Fibroblast of peridontal ligament (primary cell): ENCODE data around the gene SLC16A2.
"Not testable (repeated sequence)": the region's sequence is repeated elsewhere in the genome, so short reads cannot be mapped to it uniquely, and the experiment has no call there.

Experiments used
- DNase-seq: peaks from one replicate; pipeline ENCODE4 v3.0.0-alpha.2; 2010; ENCODE audit errors: extremely low read depth

The SLC16A2 gene

GRCh38 chrX:74446876-74447275, 25.6 kb downstream of the SLC16A2 start:
- no peak for DNase-seq

GRCh38 chrX:74448669-74449068, 27.4 kb downstream of the SLC16A2 start:
- DNase-seq: no peak

- no peak for DNase-seq
Measured at GRCh38 chrX:74449322-74449936, 28.1 kb downstream of the SLC16A2 start.

GRCh38 chrX:74449937-74450330, 28.6 kb downstream of the SLC16A2 start:
- peak; percentile 17 for DNase-seq

- peak; percentile 92 for DNase-seq
Measured at GRCh38 chrX:74450803-74451449, 29.6 kb downstream of the SLC16A2 start.

DNA sequence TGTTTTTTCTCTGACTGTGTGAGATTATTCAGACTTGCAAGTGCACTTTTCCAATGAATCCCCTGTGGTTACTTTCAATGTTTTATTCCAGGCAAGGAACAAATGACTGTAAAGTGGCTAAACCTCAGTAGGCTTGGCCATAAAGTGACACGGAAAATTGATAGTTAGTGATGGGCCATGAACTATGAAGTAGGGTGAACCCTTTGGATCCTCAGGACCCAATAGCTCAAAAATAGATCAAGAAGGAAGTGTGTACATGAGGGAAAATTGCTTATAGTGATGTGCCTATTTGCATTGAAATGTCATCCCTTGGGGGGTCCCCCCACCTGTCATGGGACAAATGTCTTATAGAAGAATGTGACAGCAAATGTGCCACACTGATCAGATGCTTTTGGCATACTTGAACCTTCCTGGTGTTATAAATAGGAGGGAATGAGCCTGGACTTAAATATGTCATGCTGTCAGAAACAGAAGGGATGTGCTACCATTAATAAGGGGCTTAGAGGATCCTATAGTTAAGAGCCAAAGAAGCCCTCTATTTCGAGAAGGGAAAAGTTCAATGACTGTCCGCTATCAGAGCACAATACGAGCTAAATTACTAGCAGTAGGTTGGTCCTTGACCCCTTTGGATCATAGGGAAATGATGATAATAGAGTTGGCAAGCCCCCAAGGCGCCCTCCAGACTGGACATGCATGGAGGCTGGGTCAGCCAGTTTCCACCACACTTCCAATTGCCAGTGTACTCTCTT, 30.3 kb downstream of the SLC16A2 start:
- DNase-seq: no peak

GRCh38 chrX:74452199-74452481, 30.8 kb downstream of the SLC16A2 start:
- no peak for DNase-seq

DNA sequence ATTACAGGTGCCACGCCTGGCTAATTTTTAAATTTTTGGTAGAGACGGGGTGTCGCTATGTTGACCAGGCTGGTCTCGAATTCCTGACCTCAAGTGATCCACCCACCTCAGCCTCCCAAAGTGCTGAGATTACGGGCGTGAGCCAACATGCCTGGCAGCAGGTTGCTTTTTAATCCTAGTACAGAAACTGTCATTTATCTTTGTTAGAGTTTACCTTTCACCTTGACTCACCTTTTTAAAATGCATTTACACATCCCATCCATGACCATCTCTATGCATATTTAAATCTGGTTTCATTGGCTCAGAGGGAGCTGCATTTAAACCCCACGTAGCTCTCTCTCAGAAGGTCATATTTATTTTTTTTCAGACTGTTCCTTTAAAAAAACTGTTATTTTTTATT, 31.9 kb downstream of the SLC16A2 start:
- no peak for DNase-seq

DNA sequence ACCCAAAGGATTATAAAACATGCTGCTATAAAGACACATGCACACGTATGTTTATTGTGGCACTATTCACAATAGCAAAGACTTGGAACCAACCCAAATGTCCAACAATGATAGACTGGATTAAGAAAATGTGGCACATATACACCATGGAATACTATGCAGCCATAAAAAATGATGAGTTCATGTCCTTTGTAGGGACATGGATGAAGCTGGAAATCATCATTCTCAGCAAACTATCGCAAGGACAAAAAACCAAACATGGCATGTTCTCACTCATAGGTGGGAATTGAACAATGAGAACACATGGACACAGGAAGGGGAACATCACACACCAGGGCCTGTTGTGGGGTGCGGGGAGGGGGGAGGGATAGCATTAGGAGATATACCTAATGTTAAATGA, 32.9 kb downstream of the SLC16A2 start:
- not testable (repeated sequence) for DNase-seq

- peak; percentile 77 for DNase-seq
Measured at GRCh38 chrX:74458736-74459135, 37.4 kb downstream of the SLC16A2 start.

- no peak for DNase-seq
Measured at GRCh38 chrX:74461384-74461783, 40.1 kb downstream of the SLC16A2 start.

DNA sequence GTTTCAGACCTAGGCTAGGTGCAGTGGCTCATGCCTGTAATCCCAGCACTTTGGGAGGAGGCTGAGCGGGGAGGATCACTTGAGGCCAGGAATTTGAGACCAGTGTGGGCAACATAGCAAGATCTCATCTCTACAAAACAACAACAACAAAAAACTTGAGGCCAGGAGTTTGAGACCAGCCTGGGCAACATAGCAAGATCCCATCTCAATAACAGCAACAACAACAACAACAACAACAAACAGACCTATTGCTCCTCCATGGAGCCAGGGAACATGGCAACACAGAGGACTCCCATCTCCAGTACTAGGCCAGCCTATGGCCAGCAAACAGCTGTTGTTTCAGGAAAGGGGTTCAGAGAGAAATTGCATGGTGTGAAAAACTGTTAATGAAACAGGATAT, 43.4 kb downstream of the SLC16A2 start:
- DNase-seq: no peak

DNA sequence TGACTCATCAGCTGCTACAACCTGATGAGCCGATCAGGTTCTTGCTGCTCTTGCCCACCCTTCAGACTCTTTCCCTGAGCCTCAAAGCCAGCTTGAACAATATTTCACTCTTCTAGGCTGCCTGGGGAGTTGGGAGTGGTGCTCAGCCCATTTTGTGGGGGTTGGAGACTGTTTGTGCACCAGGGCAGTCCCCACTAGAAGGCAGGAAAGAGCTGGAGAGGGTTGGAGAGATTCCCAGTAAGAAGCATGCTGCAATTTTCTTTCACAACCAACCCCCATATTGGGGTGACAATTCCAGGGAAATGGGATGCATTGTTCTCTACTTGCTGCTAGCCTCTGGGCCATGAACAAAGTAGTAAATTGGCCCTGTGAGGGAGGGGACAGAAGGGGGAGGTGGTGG, 44.1 kb downstream of the SLC16A2 start:
- DNase-seq: no peak

- DNase-seq: no peak
Measured at GRCh38 chrX:74467656-74468055, 46.4 kb downstream of the SLC16A2 start.

DNA sequence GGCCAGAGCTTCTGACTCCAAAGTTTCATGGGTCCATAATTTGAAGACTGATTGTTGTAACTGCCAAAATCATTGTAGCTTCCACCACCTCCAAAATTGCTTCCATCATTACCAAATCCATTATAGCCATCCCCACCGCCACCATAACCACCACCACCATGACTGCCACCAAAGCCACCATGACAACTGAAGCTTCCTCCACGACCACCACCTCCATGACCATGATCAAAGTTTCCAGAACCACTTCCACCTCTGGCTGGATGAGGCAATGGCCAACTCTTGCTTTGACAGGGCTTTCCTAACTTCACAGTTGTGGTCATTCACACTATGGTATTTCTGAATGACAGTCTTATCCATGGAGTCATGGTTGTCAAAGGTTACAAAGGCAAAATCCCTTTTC, 51.8 kb downstream of the SLC16A2 start:
- not testable (repeated sequence) for DNase-seq

GRCh38 chrX:74490247-74490646, 69.0 kb downstream of the SLC16A2 start:
- no peak for DNase-seq

DNA sequence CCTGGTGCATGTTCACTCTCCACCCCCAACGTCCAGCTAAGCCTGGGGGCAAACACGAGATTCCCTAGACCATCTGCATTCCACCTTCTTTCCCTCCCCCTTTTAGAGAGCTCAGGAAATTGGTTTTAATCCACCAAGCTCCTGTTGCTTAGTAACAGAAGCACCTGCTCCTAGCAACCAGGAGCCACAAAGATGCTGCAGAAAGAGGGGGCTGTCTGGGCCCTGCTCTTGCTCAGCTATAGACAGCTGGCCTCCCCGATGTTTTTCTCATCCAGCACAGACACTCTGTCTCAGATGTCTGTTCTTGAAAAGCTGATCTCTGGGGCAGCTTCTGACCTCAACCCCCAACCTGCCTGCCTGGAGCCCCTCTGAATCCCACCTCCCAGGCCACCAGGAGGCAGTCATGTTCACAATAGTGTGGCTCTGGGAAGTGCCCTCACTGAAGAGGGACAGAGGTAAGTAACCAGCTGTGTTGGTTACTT, 71.5 kb downstream of the SLC16A2 start:
- DNase-seq: no peak

GRCh38 chrX:74493806-74494205, 72.5 kb downstream of the SLC16A2 start:
- no peak for DNase-seq

DNA sequence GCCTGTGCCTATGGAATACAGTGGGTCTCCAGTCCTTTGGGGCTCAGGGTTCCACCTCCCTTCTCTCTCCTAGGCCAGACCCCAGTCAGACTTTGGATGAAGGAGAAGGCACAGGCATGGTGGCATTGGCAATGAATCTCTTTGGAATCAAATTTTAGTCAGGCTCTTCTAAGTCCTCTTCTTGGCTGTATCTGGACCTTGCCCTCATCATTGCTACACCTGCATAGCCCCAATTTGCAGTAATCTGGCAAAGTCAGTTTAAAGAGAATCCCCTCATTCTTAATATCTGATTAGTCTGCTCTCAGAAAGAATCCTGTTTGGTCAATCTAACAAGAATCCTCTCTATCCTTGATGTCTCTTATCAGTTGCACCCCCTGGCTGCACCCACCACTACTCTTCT, 77.6 kb downstream of the SLC16A2 start:
- no peak for DNase-seq

DNA sequence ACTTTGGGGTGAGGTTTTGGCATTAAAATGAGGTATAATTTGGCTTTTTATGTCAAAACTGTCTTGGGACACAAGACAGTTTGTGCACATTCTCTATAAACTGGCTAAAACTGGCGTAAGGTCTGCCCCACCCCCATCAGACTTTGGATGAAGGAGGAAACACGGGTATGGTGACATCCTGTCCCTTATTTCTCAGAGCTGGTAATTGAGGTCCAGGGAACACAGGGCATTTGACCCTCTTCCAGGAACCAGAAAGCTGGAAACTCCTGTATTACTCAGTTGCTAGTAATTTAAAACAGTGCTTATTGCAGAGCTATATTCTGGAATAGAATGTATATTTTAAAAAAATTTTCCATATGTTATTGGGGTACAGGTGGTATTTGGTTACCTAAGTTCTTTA, 78.8 kb downstream of the SLC16A2 start:
- no peak for DNase-seq

- no peak for DNase-seq
Measured at GRCh38 chrX:74500555-74500954, 79.3 kb downstream of the SLC16A2 start.

DNA sequence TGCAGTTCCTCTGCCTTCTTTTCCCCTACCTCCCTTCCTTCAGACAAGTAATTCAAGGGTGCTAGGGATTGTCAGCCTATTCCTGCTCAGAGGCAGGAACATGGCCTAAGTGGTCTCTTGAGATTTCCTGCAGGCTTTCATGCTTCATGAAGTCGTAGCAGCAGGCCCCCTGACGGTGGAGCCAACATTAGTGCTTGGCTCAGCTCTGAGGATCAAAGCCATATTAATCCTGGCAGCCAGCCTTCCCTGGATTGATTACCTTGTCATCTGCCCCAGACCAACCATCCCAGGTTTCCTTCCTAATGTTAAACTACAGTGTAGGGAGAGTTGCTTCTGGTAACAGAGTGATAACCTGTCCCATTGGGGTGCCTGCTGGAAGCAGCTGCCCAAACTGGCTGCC, 84.1 kb downstream of the SLC16A2 start:
- DNase-seq: no peak
